ENCODE results near the gene PIP5K1B.

Gene PIP5K1B

GRCh38 chr9:68825762-68826472, 120.9 kb downstream of the PIP5K1B start:
- no peak for DNase-seq

- DNase-seq = no peak
Measured at GRCh38 chr9:68827837-68828744, 123.1 kb downstream of the PIP5K1B start.

DNA sequence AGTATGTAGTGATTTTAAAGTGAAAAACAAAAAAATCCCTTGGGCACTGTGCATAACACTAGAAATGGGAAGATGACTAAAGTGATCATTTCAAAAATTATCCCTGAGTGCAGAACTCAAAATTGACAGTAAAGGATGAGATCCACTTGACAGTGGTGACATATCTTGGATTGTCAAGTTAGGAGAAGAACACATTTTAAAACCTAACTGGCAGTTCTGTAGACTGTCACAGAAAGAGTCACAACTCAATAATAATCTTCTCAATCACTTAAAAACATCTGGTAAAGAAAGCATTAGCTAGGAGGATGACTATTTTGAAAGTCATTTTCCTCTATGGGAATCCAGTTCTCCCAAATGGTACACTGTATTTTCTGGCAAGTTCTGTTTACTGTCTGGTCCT, 127.1 kb downstream of the PIP5K1B start:
- no peak for DNase-seq

GRCh38 chr9:68832861-68833518, 128.0 kb downstream of the PIP5K1B start:
- DNase-seq = no peak

- no peak for DNase-seq
Measured at GRCh38 chr9:68834931-68835520, 130.0 kb downstream of the PIP5K1B start.

- DNase-seq = no peak
Measured at GRCh38 chr9:68836788-68837187, 131.7 kb downstream of the PIP5K1B start.

- no peak for DNase-seq
Measured at GRCh38 chr9:68838245-68838644, 133.2 kb downstream of the PIP5K1B start.

- DNase-seq = no peak
Measured at GRCh38 chr9:68841276-68842052, 136.4 kb downstream of the PIP5K1B start.

- no peak for DNase-seq
Measured at GRCh38 chr9:68842568-68842967, 137.5 kb downstream of the PIP5K1B start.

DNA sequence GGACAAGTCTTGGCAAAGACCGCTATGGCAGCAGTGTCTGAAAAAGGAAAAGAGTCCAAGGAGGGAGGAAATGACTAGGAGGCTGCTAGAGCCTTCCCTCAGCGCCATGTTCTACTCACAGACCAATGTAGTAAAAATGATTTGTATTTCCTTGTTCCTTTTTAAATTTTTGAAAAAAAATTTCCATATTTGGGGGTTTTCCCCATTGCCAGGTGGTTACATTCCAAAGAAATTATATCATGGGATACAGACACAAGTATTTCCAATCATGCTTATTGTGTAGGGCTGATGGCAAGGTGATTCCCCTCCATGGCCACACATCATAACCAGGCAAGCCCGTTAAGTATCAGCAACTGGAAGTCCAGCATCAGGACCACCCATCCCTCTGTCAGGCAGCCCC, 138.2 kb downstream of the PIP5K1B start:
- DNase-seq = no peak

- no peak for DNase-seq
Measured at GRCh38 chr9:68844157-68844556, 139.1 kb downstream of the PIP5K1B start.

- DNase-seq = no peak
Measured at GRCh38 chr9:68844631-68845612, 139.9 kb downstream of the PIP5K1B start.

- no peak for DNase-seq
Measured at GRCh38 chr9:68847765-68848164, 142.7 kb downstream of the PIP5K1B start.

DNA sequence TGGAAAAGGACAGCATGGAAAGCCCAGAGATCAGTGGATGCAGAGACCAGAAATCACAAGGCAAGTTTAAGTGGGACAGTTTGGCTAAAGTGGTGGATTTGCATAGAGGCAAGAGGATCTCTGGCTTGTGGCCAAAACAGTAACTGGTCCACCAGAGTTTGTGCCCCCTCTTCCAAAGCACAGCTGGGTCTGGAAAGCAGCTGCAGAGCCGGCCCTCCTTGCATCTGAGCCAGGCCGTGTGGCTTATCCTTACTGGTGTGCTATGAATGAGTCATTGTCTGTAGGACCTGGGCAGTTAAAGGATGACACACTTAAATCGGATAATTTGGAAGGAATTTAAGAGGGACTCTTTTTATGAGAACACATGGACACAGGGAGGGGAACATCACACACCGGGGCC, 146.6 kb downstream of the PIP5K1B start:
- DNase-seq = no peak

GRCh38 chr9:68852941-68853340, 147.9 kb downstream of the PIP5K1B start:
- DNase-seq = no peak

GRCh38 chr9:68859347-68859746, 154.3 kb downstream of the PIP5K1B start:
- no peak for DNase-seq

DNA sequence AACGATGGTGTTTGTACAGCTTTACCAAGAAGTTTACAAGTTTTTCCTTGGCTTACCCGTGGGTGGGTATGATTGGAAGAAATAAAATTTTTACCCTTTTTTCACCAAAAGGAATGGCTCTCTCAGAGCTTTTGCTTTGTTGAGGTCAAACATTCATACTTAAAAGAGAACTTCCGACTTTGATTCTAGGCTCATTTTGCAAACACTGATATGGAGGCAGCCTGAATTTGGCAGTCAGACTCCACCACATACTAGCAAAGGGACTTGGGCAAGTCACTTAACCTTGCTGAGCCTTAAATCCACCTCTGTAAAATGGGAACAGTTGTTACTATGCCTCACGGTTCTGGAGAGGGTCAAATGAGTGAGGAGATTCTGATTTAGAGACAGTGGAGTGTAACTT, 155.4 kb downstream of the PIP5K1B start:
- no peak for DNase-seq

GRCh38 chr9:68861436-68861835, 156.4 kb downstream of the PIP5K1B start:
- DNase-seq = no peak

DNA sequence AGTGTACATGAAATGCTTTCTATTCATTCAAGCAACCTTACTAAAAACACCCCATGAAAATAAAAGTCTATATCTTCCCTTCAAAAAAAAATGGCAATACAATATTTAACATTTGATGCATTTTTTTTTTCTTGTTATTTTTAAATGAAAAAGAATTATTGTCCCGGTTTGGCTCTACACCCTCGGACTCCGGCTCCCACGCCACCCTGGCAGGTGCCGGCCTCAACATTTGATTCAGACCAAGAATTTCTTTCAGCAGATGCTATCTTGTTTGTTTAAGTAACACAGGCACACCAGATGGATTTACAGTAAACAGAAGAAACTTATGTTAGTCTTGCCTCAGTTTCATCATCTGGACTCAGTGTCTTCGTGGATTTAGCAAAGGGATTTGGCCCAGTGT, 162.0 kb downstream of the PIP5K1B start:
- no peak for DNase-seq

GRCh38 chr9:68869022-68869421, 164.0 kb downstream of the PIP5K1B start:
- DNase-seq = no peak

DNA sequence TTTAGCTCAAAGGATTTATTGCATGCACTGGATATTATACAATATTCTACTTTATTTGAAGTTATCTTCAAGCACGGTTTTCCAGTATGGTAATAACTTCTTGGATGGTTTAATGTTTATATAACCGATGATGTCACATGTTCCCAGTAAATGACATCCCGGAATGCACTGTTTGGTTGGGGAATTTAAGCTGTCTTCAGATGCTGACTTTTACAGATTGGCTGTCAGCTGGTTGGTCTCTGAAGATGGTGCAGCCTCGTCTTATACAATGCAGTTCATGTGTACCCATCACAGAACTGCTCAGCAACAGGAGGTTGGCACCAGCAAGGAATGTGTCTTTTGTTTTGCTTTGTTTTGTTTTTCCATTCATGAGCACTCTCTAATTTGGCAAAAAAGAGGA, 165.0 kb downstream of the PIP5K1B start:
- no peak for DNase-seq
